DOHH2 (cell line): Measurements from ENCODE around the gene ZNF106.
A peak's percentile ranks its signal among the peaks of the same experiment; 100 is the strongest.

Source experiments
- H3F3A ChIP-seq: fragments of 200-600 bp; sonication (generic), shearing (Covaris generic); 2 replicates; pipeline ENCODE4 v1.6.0; 2016; ENCODE audit warnings: antibody characterized with exemption, mild to moderate bottlenecking; ENCODE audit not compliant: control insufficient read depth, insufficient read depth
- H3K27ac ChIP-seq: fragments of 200-600 bp; sonication (generic); 2 replicates; pipeline ENCODE4 v1.5.1; 2014; ENCODE audit warnings: low read depth, mild to moderate bottlenecking, low read length, moderate library complexity
- H3K27me3 ChIP-seq: fragments of 200-600 bp; sonication (generic); 2 replicates; pipeline ENCODE4 v1.6.1; 2014; ENCODE audit warnings: mild to moderate bottlenecking, low read length, mixed read lengths; ENCODE audit not compliant: control insufficient read depth
- H3K36me3 ChIP-seq: fragments of 200-600 bp; sonication (generic); 2 replicates; pipeline ENCODE4 v1.6.1; 2014; ENCODE audit warnings: mild to moderate bottlenecking, low read length, moderate library complexity, mixed read lengths; ENCODE audit not compliant: control insufficient read depth
- H3K4me1 ChIP-seq: fragments of 200-600 bp; sonication (generic); 2 replicates; pipeline ENCODE4 v1.6.1; 2014; ENCODE audit warnings: mild to moderate bottlenecking, low read length, mixed read lengths; ENCODE audit not compliant: control insufficient read depth
- H3K4me2 ChIP-seq: fragments of 200-600 bp; sonication (generic); 2 replicates; pipeline ENCODE4 v1.6.0; 2014; ENCODE audit warnings: mild to moderate bottlenecking, low read length, moderate library complexity
- H3K4me3 ChIP-seq: fragments of 200-600 bp; sonication (generic); 2 replicates; pipeline ENCODE4 v1.5.1; 2014; ENCODE audit warnings: mild to moderate bottlenecking, low read length, mixed read lengths
- H3K79me2 ChIP-seq: fragments of 200-600 bp; sonication (generic); 2 replicates; pipeline ENCODE4 v1.6.1; 2014; ENCODE audit warnings: mild to moderate bottlenecking, low read length, mixed read lengths; ENCODE audit not compliant: control insufficient read depth
- H3K9me2 ChIP-seq: fragments of 200-600 bp; sonication (generic); replicated peaks from 2 replicates; pipeline ENCODE4 v1.6.1; 2014; ENCODE audit warnings: mild to moderate bottlenecking, low read length, mixed read lengths; ENCODE audit not compliant: control insufficient read depth
- H3K9me3 ChIP-seq: fragments of 200-600 bp; sonication (generic); 2 replicates; pipeline ENCODE4 v1.6.1; 2014; ENCODE audit warnings: antibody characterized with exemption, low read length, mixed read lengths; ENCODE audit not compliant: control insufficient read depth, insufficient read depth
- H4K20me1 ChIP-seq: fragments of 200-600 bp; sonication (generic); 2 replicates; pipeline ENCODE4 v1.6.0; 2014; ENCODE audit warnings: low read depth, mild to moderate bottlenecking, antibody characterized with exemption, low read length, moderate library complexity; ENCODE audit not compliant: control insufficient read depth, insufficient read depth
- CTCF ChIP-seq: fragments of 200-600 bp; sonication (generic); IDR thresholded peaks from one replicate; pipeline ENCODE4 v1.5.1; 2014; ENCODE audit warnings: antibody characterized with exemption, mild to moderate bottlenecking, low read depth, low read length; ENCODE audit not compliant: poor library complexity, severe bottlenecking
- EZH2phosphoT487 ChIP-seq: fragments of 200-600 bp; sonication (generic); IDR thresholded peaks from 2 replicates; pipeline ENCODE4 v1.6.1; 2017; ENCODE audit warnings: borderline replicate concordance, mild to moderate bottlenecking, antibody characterized with exemption, low read length, moderate library complexity, mixed read lengths

Gene ZNF106

GRCh38 chr15:42394106-42394505, 96.8 kb downstream of the ZNF106 start:
- no peak overlapping the region for H3K4me3 ChIP-seq
- H3F3A ChIP-seq, result no peaks in the 10 kb centered on the region
- TF ChIP-seq EZH2phosphoT487 (no peak), CTCF (no peak)
- H3K27ac ChIP-seq, result no peak overlapping the region
- no peaks in the 10 kb centered on the region for H3K79me2 ChIP-seq
- H3K36me3 ChIP-seq, result no peaks in the 10 kb centered on the region
- peaks cover 9% of the 10 kb centered on the region for H3K4me1 ChIP-seq
- H4K20me1 ChIP-seq, result no peaks in the 10 kb centered on the region
- no peaks in the 10 kb centered on the region for H3K9me3 ChIP-seq
- no peaks in the 10 kb centered on the region for H3K27me3 ChIP-seq
- no peaks in the 10 kb centered on the region for H3K9me2 ChIP-seq
- no peak overlapping the region for H3K4me2 ChIP-seq

- no peaks in the 10 kb centered on the region for H4K20me1 ChIP-seq
- no peak overlapping the region for H3K27ac ChIP-seq
- no peaks in the 10 kb centered on the region for H3K9me2 ChIP-seq
- no peaks in the 10 kb centered on the region for H3K36me3 ChIP-seq
- no peaks in the 10 kb centered on the region for H3K9me3 ChIP-seq
- no peaks in the 10 kb centered on the region for H3K79me2 ChIP-seq
- peaks cover 15% of the 10 kb centered on the region for H3K4me1 ChIP-seq
- no peak overlapping the region for H3K4me2 ChIP-seq
- H3F3A ChIP-seq, result no peaks in the 10 kb centered on the region
- TF ChIP-seq CTCF (no peak), EZH2phosphoT487 (no peak)
- H3K27me3 ChIP-seq, result no peaks in the 10 kb centered on the region
- no peak overlapping the region for H3K4me3 ChIP-seq
These were observed 98.5 kb downstream of the ZNF106 start for GRCh38 chr15:42392309-42393024.

GRCh38 chr15:42387603-42388002, 103.3 kb downstream of the ZNF106 start:
- no peak overlapping the region for H3K4me3 ChIP-seq
- H4K20me1 ChIP-seq, result no peaks in the 10 kb centered on the region
- no peak overlapping the region for H3K27ac ChIP-seq
- peak overlapping the region; percentile 23 for H3K4me2 ChIP-seq
- no peaks in the 10 kb centered on the region for H3F3A ChIP-seq
- H3K79me2 ChIP-seq, result no peaks in the 10 kb centered on the region
- H3K9me2 ChIP-seq, result no peaks in the 10 kb centered on the region
- no peaks in the 10 kb centered on the region for H3K27me3 ChIP-seq
- peaks cover 29% of the 10 kb centered on the region for H3K4me1 ChIP-seq
- H3K9me3 ChIP-seq, result no peaks in the 10 kb centered on the region
- H3K36me3 ChIP-seq, result no peaks in the 10 kb centered on the region
- TF ChIP-seq EZH2phosphoT487, result no peak
- TF ChIP-seq CTCF, result no peak
